ENCODE data around the gene NDUFA7.

NDUFA7 gene

DNA sequence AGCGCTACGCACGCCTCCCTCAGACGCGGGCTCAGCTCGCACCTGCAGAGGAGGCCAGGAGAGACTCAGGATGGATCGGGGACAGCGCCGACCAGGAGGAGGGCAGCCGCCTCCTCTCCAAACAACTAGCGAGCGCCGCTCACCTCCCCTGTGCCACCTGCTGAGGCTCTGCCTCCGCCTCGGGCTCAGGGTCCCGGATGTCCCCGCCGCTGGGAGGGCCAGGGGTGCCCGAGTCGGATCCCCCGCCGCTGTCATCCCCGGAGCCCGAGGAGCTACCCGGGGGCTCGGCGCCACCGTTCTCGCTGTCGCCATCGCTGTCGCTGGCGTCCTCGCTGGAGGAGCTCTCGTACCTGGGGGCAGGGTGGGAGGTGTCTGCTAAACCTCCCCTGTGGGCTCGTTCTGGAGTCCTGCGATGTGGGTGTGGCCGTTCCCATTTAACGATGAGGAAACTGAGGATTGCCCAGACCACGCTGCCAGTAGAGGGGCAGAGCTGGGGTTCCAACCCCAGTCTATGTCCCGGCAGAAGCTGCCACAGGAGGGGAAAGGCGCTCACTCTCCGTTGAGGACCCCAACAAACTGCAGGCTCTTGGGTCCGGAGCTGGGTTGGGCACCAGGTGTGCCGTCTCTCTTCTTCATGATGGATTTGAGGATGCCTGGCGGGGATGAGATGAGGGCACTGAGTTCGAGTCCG is 12.7 kb upstream of the NDUFA7 start:
- no peak for DNase-seq (ENCODE audit: low read depth)
- TF ChIP-seq, protein P1, sequence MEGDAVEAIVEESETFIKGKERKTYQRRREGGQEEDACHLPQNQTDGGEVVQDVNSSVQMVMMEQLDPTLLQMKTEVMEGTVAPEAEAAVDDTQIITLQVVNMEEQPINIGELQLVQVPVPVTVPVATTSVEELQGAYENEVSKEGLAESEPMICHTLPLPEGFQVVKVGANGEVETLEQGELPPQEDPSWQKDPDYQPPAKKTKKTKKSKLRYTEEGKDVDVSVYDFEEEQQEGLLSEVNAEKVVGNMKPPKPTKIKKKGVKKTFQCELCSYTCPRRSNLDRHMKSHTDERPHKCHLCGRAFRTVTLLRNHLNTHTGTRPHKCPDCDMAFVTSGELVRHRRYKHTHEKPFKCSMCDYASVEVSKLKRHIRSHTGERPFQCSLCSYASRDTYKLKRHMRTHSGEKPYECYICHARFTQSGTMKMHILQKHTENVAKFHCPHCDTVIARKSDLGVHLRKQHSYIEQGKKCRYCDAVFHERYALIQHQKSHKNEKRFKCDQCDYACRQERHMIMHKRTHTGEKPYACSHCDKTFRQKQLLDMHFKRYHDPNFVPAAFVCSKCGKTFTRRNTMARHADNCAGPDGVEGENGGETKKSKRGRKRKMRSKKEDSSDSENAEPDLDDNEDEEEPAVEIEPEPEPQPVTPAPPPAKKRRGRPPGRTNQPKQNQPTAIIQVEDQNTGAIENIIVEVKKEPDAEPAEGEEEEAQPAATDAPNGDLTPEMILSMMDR (IDR thresholded peaks at IDR 0.05; ENCODE audit: control insufficient read depth, extremely low read depth, insufficient read depth), result no peak
- peak overlapping the region; percentile 44 for H3K4me3 ChIP-seq (ENCODE audit: low read depth, low read length)

- no peak for DNase-seq (ENCODE audit: low read depth)
- H3K4me3 ChIP-seq (ENCODE audit: low read depth, low read length), result no peak overlapping the region
- TF ChIP-seq, protein P1 (IDR thresholded peaks at IDR 0.05; ENCODE audit: control insufficient read depth, extremely low read depth, insufficient read depth), result no peak
These were observed 12.0 kb upstream of the NDUFA7 start for GRCh38 chr19:8332976-8333766.

- DNase-seq (ENCODE audit: low read depth), result no peak
- no peak overlapping the region for H3K4me3 ChIP-seq (ENCODE audit: low read depth, low read length)
- TF ChIP-seq, protein P1 (IDR thresholded peaks at IDR 0.05; ENCODE audit: control insufficient read depth, extremely low read depth, insufficient read depth), result no peak
These were observed 10.2 kb upstream of the NDUFA7 start for GRCh38 chr19:8331263-8331845.

GRCh38 chr19:8329996-8330395 is 8.8 kb upstream of the NDUFA7 start:
- TF ChIP-seq, protein P1 (IDR thresholded peaks at IDR 0.05; ENCODE audit: control insufficient read depth, extremely low read depth, insufficient read depth), result no peak
- no peak overlapping the region for H3K4me3 ChIP-seq (ENCODE audit: low read depth, low read length)
- no peak for DNase-seq (ENCODE audit: low read depth)

DNA sequence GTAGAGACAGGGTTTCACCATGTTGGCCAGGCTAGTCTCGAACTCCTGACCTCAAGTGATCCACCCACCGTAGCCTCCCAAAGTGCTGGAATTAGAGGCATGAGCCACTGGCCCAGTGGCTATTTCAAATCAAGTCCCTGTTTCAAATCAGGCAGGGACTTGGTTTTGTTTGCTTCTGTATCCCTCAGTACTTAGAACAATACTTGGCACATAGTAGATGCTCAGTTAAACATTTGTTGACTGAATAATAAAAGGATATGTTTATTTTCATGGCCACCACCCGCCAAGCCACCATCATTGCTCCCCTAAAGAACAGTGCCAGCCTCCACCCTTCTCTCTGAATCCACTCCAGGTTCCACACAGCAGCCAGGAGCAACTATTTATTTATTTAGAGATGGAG is 4.3 kb upstream of the NDUFA7 start:
- TF ChIP-seq, protein P1 (IDR thresholded peaks at IDR 0.05; ENCODE audit: control insufficient read depth, extremely low read depth, insufficient read depth), result no peak
- no peak for DNase-seq (ENCODE audit: low read depth)
- no peak overlapping the region for H3K4me3 ChIP-seq (ENCODE audit: low read depth, low read length)

GRCh38 chr19:8324186-8325050 is 3.2 kb upstream of the NDUFA7 start:
- TF ChIP-seq, protein P1 (IDR thresholded peaks at IDR 0.05; ENCODE audit: control insufficient read depth, extremely low read depth, insufficient read depth), result 0 out of 2 replicates have a peak, but pooled peaks have one; percentile 5
- no peak for DNase-seq (ENCODE audit: low read depth)
- H3K4me3 ChIP-seq (ENCODE audit: low read depth, low read length), result no peak overlapping the region

Measured in LNCaP clone FGC (cell line).